ENCODE data around the gene KCTD4.

The KCTD4 gene

GRCh38 chr13:45168555-45168930, 32.3 kb downstream of the KCTD4 start:
- no peak for DNase-seq

GRCh38 chr13:45167611-45168554, 33.0 kb downstream of the KCTD4 start:
- DNase-seq: no peak

- no peak for DNase-seq
Measured at GRCh38 chr13:45166858-45167257, 34.0 kb downstream of the KCTD4 start.

GRCh38 chr13:45162821-45163220, 38.0 kb downstream of the KCTD4 start:
- DNase-seq: no peak

GRCh38 chr13:45162194-45162593, 38.7 kb downstream of the KCTD4 start:
- no peak for DNase-seq

GRCh38 chr13:45156565-45157361, 44.1 kb downstream of the KCTD4 start:
- DNase-seq: no peak

- no peak for DNase-seq
Measured at GRCh38 chr13:45149964-45150363, 50.9 kb downstream of the KCTD4 start.

GRCh38 chr13:45143346-45143751, 57.5 kb downstream of the KCTD4 start:
- DNase-seq: no peak

Measured in NCI-H1105 treated with DMSO at 0.1 percent for 48 hours (cell line).